H9 (cell line): ENCODE results near the gene MTCL1. TPM values are rescaled to one million over a fixed set of nuclear protein-coding genes. Genes with fewer than 3 reads are reported as not detected.

ENCODE experiments used
- DNase-seq: peaks from one replicate; pipeline ENCODE4 v3.0.0-alpha.2; 2017
- H2AFZ ChIP-seq: one replicate; pipeline ENCODE4 v1.6.1; 2013; ENCODE audit warnings: mild to moderate bottlenecking, low read length, control low read depth, moderate library complexity
- H2AK5ac ChIP-seq: 2 replicates; pipeline ENCODE4 v1.6.1; 2013; ENCODE audit warnings: low read length, control low read depth, mixed read lengths; ENCODE audit not compliant: insufficient read length
- H2BK120ac ChIP-seq: one replicate; pipeline ENCODE4 v1.6.1; 2013; ENCODE audit warnings: low read depth, mild to moderate bottlenecking, low read length, control low read depth, inconsistent platforms; ENCODE audit not compliant: poor library complexity, severe bottlenecking
- H2BK12ac ChIP-seq: 2 replicates; pipeline ENCODE4 v1.6.1; 2013; ENCODE audit warnings: low read length, control low read depth, mixed read lengths, low read depth; ENCODE audit not compliant: insufficient read length
- H2BK15ac ChIP-seq: 2 replicates; pipeline ENCODE4 v1.6.1; 2013; ENCODE audit warnings: low read depth, low read length, control low read depth
- H2BK20ac ChIP-seq: one replicate; pipeline ENCODE4 v1.6.1; 2013; ENCODE audit warnings: low read depth, mild to moderate bottlenecking, low read length, control low read depth, inconsistent platforms; ENCODE audit not compliant: poor library complexity, severe bottlenecking
- H2BK5ac ChIP-seq: 2 replicates; pipeline ENCODE4 v1.6.1; 2013; ENCODE audit warnings: low read length, control low read depth, mixed read lengths; ENCODE audit not compliant: insufficient read length
- H3K14ac ChIP-seq: 2 replicates; pipeline ENCODE4 v1.6.1; 2013; ENCODE audit warnings: low read length, control low read depth; ENCODE audit not compliant: insufficient read depth
- H3K18ac ChIP-seq: 2 replicates; pipeline ENCODE4 v1.6.1; 2013; ENCODE audit warnings: low read depth, mild to moderate bottlenecking, mixed read lengths, low read length, control low read depth; ENCODE audit not compliant: insufficient read length
- H3K23ac ChIP-seq: 2 replicates; pipeline ENCODE4 v1.6.1; 2013; ENCODE audit warnings: low read length, control low read depth, mixed read lengths, low read depth; ENCODE audit not compliant: insufficient read length
- H3K23me2 ChIP-seq: 2 replicates; pipeline ENCODE4 v1.6.1; 2013; ENCODE audit warnings: low read depth, mild to moderate bottlenecking, mixed read lengths, low read length, control low read depth; ENCODE audit not compliant: insufficient read length, poor library complexity, severe bottlenecking
- H3K27ac ChIP-seq: 2 replicates; pipeline ENCODE4 v1.5.1; 2013; ENCODE audit warnings: low read length, control low read depth, mixed read lengths, low read depth; ENCODE audit not compliant: insufficient read length
- H3K27me3 ChIP-seq: 2 replicates; pipeline ENCODE4 v1.6.1; 2013; ENCODE audit warnings: low read length, control low read depth, inconsistent platforms; ENCODE audit not compliant: insufficient read depth
- H3K4ac ChIP-seq: 2 replicates; pipeline ENCODE4 v1.6.1; 2013; ENCODE audit warnings: low read depth, mild to moderate bottlenecking, control low read depth, inconsistent platforms, low read length, moderate library complexity
- H3K4me1 ChIP-seq: 2 replicates; pipeline ENCODE4 v1.6.1; 2013; ENCODE audit warnings: low read length, control low read depth, inconsistent platforms; ENCODE audit not compliant: insufficient read depth
- H3K4me2 ChIP-seq: 2 replicates; pipeline ENCODE4 v1.6.1; 2013; ENCODE audit warnings: low read length, control low read depth, mixed read lengths; ENCODE audit not compliant: insufficient read length, insufficient read depth
- H3K56ac ChIP-seq: 2 replicates; pipeline ENCODE4 v1.6.1; 2013; ENCODE audit warnings: low read depth, mild to moderate bottlenecking, mixed read lengths, low read length, control low read depth; ENCODE audit not compliant: insufficient read length
- H3K79me1 ChIP-seq: 2 replicates; pipeline ENCODE4 v1.6.1; 2013; ENCODE audit warnings: low read depth, mild to moderate bottlenecking, moderate library complexity, low read length, control low read depth, inconsistent platforms; ENCODE audit not compliant: insufficient read depth, poor library complexity, severe bottlenecking
- H3K79me2 ChIP-seq: 2 replicates; pipeline ENCODE4 v1.6.1; 2013; ENCODE audit warnings: low read length, control low read depth, inconsistent platforms; ENCODE audit not compliant: insufficient read depth
- H3K9ac ChIP-seq: 2 replicates; pipeline ENCODE4 v1.6.1; 2013; ENCODE audit warnings: low read length, control low read depth, mixed read lengths; ENCODE audit not compliant: insufficient read length; ENCODE audit errors: extremely low read depth
- H3K9me3 ChIP-seq: one replicate; pipeline ENCODE4 v1.6.1; 2013; ENCODE audit warnings: low read depth, low read length, inconsistent platforms; ENCODE audit not compliant: control insufficient read depth
- H3T11ph ChIP-seq: one replicate; pipeline ENCODE4 v1.6.1; 2013; ENCODE audit warnings: mild to moderate bottlenecking, low read length, control low read depth, inconsistent platforms
- H4K20me1 ChIP-seq: one replicate; pipeline ENCODE4 v1.6.1; 2013; ENCODE audit not compliant: control insufficient read depth, insufficient read length, insufficient read depth
- H4K5ac ChIP-seq: 2 replicates; pipeline ENCODE4 v1.6.1; 2013; ENCODE audit warnings: low read depth, mild to moderate bottlenecking, mixed read lengths, low read length, control low read depth; ENCODE audit not compliant: insufficient read length
- H4K8ac ChIP-seq: replicated peaks from 2 replicates; pipeline ENCODE4 v1.6.1; 2013; ENCODE audit warnings: low read length, control low read depth, mixed read lengths, low read depth; ENCODE audit not compliant: insufficient read length
- H4K91ac ChIP-seq: 2 replicates; pipeline ENCODE4 v1.6.1; 2013; ENCODE audit warnings: low read depth, mild to moderate bottlenecking, moderate library complexity, mixed read lengths, low read length, control low read depth; ENCODE audit not compliant: insufficient read length
- H3K27ac Mint-ChIP-seq, 3 experiments: 2 replicates in 2 of 3; 3 replicates in 1 of 3; pipeline ENCODE4 v1.8.0; 2020 to 2021; ENCODE audit warnings: mixed read lengths in 3 of 3, mild to moderate bottlenecking in 1 of 3, moderate library complexity in 1 of 3
- H3K27me3 Mint-ChIP-seq: 2 replicates; pipeline ENCODE4 v1.8.0; 2021; ENCODE audit warnings: low read depth, mild to moderate bottlenecking, moderate library complexity, mixed read lengths
- H3K36me3 Mint-ChIP-seq, 3 experiments: 2 replicates in 2 of 3; 3 replicates in 1 of 3; pipeline ENCODE4 v1.8.0; 2020 to 2021; ENCODE audit warnings: low read depth in 3 of 3, mixed read lengths in 3 of 3; ENCODE audit not compliant: insufficient read depth in 1 of 3
- H3K4me1 Mint-ChIP-seq, 2 experiments: 2 replicates each; pipeline ENCODE4 v1.8.0; 2020; ENCODE audit warnings: mixed read lengths in 2 of 2
- H3K4me3 Mint-ChIP-seq, 2 experiments: 2 replicates in 1 of 2; 3 replicates in 1 of 2; pipeline ENCODE4 v1.8.0; 2020 to 2021; ENCODE audit warnings: mild to moderate bottlenecking in 2 of 2, mixed read lengths in 2 of 2, moderate library complexity in 1 of 2
- H3K9me3 Mint-ChIP-seq, 2 experiments: 2 replicates in 1 of 2; 3 replicates in 1 of 2; pipeline ENCODE4 v1.8.0; 2020; ENCODE audit warnings: mild to moderate bottlenecking in 2 of 2, mixed read lengths in 2 of 2, moderate library complexity in 1 of 2
- CTCF ChIP-seq: fragments of 200-600 bp; sonication (generic); conservative IDR thresholded peaks from 3 replicates; pipeline ENCODE4 v1.8.0; 2021; ENCODE audit warnings: antibody characterized with exemption, mild to moderate bottlenecking
- WGBS: extraction: QIAGEN DNeasy Blood & Tissue Kit; methylation state at CpG from one replicate; pipeline ENCODE4 v1.1.7; 2013; ENCODE audit warnings: missing lambda C conversion rate, low lambda C conversion rate, mixed read lengths; ENCODE audit not compliant: insufficient read length; ENCODE audit errors: extremely low coverage; 5-methylcytosine and 5-hydroxymethylcytosine counted together
- total RNA-seq: library from RNA; stranded (reverse); gene quantifications from 2 replicates; pipeline ENCODE4 v1.2.1, GENCODE V29; 2021

Gene MTCL1
- total RNA-seq, 1 experiment from 2014 or later: 50.7 TPM

- H4K5ac ChIP-seq: no peak overlapping the region
- no peak overlapping the region for H3K18ac ChIP-seq
- Mint-ChIP-seq H3K9me3 (peaks cover 6 to 15% of the 10 kb centered on the region in 2 experiments; a peak in 4 of 5 replicates), H3K27ac (no peak overlapping the region), H3K36me3 (peaks cover 5 to 31% (median 17%) of the 10 kb centered on the region in 3 experiments), H3K4me3 (no peak overlapping the region), H3K4me1 (peaks cover 7 to 8% of the 10 kb centered on the region in 2 experiments), H3K27me3 (no peaks in the 10 kb centered on the region)
- H2BK120ac ChIP-seq: no peak overlapping the region
- no peak overlapping the region for H2BK12ac ChIP-seq
- no peak overlapping the region for H2BK20ac ChIP-seq
- H3K4me2 ChIP-seq: no peak overlapping the region
- WGBS: no CpG with 5 or more reads among the region's 3 CpGs
- no peaks in the 10 kb centered on the region for H3K79me1 ChIP-seq
- no peak overlapping the region for H3K9ac ChIP-seq
- no peak overlapping the region for H3K56ac ChIP-seq
- H3T11ph ChIP-seq: no peak overlapping the region
- H3K27ac ChIP-seq: no peak overlapping the region
- H2AFZ ChIP-seq: no peak overlapping the region
- no peaks in the 10 kb centered on the region for H3K79me2 ChIP-seq
- no peak overlapping the region for H3K23ac ChIP-seq
- no peak overlapping the region for H3K14ac ChIP-seq
- H4K91ac ChIP-seq: no peak overlapping the region
- H3K4ac ChIP-seq: no peak overlapping the region
- no peak overlapping the region for H2BK5ac ChIP-seq
- DNase-seq: no peak
- H2BK15ac ChIP-seq: no peak overlapping the region
- no peaks in the 10 kb centered on the region for H4K20me1 ChIP-seq
- no peaks in the 10 kb centered on the region for H3K27me3 ChIP-seq
- H3K4me1 ChIP-seq: no peaks in the 10 kb centered on the region
- H2AK5ac ChIP-seq: no peak overlapping the region
- no peak for TF ChIP-seq CTCF
- no peaks in the 10 kb centered on the region for H3K9me3 ChIP-seq
- no peak overlapping the region for H4K8ac ChIP-seq
- H3K23me2 ChIP-seq: no peaks in the 10 kb centered on the region
These were observed 130.2 kb downstream of the MTCL1 start for GRCh38 chr18:8835521-8835953.
